ENCODE results near the gene NACC2.
"Not testable (repeated sequence)": the region's sequence is repeated elsewhere in the genome, so short reads cannot be mapped to it uniquely, and the experiment has no call there.

Gene NACC2

GRCh38 chr9:136043441-136043991, 51.6 kb downstream of the NACC2 start:
- no peak for DNase-seq

DNA sequence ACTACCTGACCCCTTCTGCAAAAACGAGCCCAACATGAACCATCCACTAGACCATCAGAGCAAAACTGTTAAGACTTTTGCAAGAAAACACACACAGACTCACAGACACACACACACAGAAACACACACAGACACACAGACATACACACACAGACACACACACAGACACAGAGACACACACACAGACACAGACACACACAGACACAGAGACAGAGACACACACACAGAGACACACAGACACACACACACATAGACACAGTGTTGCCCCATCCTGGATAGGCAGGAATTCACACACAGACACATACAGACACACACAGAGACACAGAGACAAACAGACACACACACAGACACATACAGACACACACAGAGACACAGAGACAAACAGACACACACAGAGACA, 52.5 kb downstream of the NACC2 start:
- DNase-seq = no peak

DNA sequence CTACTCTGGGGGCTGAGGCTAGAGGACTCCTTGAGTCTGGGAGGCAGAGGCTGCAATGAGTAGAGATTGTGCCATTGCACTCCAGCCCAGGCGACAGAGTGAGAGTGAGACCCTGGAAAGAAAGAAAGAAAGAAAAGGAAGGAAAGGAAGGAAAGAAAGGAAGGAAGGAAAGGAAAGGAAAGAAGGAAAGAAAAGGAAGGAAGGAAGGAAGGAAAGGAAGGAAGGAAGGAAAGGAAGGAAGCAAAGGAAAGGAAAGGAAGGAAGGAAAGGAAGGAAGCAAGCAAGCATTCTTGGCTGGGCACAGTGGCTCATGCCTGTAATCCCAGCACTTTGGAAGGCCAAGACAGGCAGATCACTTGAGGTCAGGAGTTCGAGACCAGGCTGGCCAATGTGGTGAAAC, 54.2 kb downstream of the NACC2 start:
- not testable (repeated sequence) for DNase-seq

DNA sequence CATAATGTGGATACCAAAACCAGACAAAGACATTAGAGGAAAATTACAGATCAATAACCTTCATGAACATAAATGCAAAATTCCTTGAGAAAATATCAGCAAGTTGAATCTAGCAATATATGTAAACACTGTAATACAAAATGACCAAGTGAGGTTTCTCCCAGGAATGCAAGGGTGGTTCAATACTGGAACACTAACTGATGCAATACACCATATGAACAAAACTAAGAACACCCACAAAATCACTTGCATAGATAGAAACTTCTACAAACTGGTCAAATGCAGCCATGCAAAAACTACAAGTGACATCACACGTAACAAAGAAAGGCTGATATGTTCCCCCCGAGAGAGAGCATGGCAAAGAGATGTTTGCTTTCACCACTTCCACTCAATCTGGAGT, 55.6 kb downstream of the NACC2 start:
- no peak for DNase-seq

DNA sequence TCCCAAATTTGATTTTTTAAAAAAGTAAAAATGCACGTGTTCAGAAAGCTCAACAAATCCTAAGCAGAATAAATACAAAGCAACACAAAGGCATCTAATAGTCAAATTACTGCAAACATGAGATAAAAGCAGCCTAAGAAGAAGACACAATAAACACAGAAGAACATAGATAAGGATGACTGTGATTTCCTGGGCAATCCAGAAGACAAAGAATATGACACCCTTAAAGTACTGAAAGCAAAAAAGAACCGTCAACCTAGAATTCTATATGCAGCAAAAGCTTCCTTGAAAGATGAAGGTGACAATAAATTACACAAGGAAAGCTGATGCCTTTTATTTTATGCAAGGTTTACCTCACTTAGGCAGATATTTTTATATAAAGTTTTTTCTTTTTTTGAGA, 58.2 kb downstream of the NACC2 start:
- no peak for DNase-seq

DNA sequence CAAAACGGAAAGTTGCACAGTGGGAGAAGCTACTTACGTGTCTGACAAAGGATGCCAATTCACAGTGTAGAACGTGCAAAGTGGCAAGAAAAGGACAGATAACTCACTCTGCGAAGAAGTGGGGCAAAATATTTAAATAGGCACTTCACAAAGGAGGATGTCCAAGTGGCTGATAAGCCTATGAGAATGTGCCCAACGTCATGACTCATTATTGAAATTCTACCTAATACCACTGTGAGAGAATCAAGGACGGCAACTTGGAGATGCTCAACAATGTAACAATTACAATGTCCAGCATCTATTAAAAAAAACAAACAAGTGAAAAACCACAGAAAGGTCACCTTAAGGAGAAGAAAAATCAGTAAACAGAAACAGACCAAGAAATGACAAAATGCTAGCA, 59.0 kb downstream of the NACC2 start:
- no peak for DNase-seq

DNA sequence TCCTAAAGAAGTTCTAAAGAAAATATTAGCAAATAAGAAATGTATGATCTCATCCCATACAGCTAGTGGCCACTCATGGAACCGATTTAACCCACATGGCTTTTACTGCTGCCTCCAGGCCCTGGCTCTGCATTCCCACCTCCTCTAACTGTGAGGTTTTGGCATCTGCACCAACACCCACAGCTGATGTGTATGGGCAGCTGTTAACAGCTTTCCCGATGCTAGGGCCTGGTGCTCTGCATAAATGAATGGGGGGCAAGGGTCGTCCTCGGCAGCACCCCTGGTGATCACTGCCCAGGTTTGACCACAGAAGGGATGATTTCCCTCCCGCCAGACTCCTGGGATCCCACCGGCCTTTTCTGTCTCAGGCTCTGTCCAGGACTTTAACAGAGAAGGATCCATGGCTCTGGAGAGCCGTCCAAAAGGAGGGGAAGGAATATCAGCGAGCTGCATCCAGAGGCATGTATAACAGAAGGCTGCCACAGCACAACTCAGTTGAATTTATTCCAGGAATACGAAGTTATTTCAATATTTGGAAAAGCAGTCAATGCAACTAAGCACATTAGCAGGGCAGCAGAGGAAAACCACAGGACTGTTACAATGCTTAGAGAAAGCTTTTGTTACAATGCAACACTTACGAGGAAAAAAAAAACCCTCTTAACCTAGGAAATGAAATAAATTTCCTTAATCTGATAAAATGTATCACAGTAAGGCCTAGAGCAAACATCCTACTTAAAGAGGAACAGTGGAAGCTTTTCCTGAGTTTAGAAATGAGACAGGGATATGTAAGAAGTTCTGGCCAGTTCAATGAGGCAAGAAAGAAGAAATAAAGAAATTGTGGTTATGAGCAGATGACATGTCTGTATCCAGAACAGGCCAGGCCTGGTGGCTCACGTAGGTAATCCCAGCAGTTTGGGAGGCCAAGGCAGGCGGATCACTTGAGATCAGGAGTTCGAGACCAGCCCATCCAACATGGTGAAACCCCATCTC, 63.1 kb downstream of the NACC2 start:
- no peak for DNase-seq

GRCh38 chr9:136031094-136031493, 64.0 kb downstream of the NACC2 start:
- DNase-seq = no peak

- DNase-seq = no peak
Observed at GRCh38 chr9:136029556-136029955, 65.5 kb downstream of the NACC2 start.

GRCh38 chr9:136028760-136029470, 66.2 kb downstream of the NACC2 start:
- no peak for DNase-seq

DNA sequence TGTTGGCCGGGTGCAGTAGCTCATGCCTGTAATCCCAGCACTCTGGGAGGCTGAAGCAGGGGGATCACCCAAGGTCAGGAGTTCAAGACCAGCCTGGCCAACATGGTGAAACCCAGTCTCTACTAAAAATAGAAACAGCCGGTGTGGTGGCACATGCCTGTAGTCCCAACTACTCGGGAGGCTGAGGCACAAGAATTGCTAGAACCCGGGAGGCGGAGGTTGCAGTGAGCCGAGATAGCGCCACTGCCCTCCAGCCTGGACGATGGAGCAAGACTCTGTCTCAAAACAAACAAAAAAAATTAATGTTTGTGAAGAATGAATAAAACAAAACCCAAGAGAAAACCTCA, 68.2 kb downstream of the NACC2 start:
- DNase-seq = not testable (repeated sequence)

DNA sequence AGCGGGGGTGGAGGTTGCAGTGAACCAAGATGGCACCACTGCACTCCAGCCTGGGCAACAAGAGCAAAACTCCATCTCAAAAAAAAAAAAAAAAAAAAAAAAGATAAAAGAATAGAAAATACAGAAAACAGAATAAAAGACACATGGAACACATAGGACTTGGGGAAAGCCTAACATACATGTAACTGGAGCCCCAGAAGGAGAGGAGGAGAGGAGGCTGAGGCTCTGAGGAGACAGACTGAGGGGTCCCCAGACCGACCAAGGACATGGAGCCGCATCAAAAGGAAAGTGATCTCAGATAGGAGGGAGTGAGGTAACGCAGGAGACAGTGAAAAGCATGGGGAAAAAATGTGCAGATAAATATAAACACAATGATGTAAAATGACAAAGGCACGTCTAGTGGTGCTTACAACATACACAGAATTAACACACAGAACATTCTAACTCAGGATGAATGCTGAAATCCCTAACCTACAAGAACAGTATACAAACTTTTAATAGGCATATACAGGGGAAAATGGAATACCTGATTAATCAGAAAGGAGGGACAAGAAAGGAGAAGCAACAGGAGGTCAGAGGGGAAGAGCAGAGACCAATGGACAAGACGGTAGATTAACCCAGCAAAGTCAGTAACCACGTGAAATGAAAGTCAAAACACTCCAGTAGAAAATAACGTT, 68.7 kb downstream of the NACC2 start:
- no peak for DNase-seq

GRCh38 chr9:136025481-136025880, 69.6 kb downstream of the NACC2 start:
- no peak for DNase-seq

- no peak for DNase-seq
Observed at GRCh38 chr9:136024696-136025316, 70.3 kb downstream of the NACC2 start.

DNA sequence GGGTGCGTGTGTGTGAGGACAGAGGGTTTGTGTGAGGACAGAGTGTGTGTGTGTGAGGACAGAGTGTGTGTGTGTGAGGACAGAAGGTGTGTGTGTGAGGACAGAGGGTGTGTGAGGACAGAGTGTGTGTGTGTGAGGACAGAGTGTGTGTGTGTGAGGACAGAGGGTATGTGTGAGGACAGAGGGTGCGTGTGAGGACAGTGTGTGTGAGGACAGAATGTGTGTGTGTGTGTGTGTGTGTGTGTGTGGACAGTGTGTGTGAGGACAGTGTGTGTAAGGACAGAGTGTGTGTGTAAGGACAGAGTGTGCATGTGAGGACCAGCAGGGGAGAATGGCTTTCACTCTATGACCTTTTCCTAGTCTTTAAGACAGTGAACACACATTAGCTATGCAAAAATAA, 70.8 kb downstream of the NACC2 start:
- no peak for DNase-seq

GRCh38 chr9:136023410-136024225, 71.5 kb downstream of the NACC2 start:
- DNase-seq = no peak

DNA sequence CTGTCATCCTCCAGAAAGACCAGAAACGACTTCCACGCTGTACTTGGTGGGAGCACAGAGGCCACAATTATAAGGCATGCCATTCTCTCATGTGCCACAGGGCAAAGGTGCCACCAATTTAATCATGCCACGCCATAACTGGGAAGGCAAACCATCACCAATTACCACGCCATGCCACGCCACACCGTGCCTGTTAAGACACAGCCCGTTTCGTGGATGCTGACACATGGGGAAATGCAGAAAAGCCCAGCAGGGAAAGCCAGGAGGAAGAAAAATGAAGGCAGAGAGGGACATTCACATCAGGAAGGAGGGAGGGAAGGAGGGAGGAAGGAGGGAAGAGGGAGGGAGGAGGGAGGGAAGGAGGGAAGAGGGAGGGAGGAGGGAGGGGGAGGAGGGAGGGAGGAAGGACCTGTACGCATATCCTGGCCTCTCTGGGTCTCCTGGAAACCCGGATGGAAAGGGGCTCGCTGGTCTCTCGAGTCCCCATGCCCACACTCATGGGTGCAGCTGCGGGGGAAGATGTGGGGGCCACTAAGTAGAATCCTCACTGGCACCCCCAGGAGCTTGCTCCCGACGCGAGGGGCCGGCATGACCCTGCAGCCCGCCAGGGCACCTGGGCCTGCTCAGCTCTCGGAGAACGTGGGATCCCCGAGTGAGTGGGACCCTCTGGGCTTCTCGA, 72.2 kb downstream of the NACC2 start:
- DNase-seq = no peak

DNA sequence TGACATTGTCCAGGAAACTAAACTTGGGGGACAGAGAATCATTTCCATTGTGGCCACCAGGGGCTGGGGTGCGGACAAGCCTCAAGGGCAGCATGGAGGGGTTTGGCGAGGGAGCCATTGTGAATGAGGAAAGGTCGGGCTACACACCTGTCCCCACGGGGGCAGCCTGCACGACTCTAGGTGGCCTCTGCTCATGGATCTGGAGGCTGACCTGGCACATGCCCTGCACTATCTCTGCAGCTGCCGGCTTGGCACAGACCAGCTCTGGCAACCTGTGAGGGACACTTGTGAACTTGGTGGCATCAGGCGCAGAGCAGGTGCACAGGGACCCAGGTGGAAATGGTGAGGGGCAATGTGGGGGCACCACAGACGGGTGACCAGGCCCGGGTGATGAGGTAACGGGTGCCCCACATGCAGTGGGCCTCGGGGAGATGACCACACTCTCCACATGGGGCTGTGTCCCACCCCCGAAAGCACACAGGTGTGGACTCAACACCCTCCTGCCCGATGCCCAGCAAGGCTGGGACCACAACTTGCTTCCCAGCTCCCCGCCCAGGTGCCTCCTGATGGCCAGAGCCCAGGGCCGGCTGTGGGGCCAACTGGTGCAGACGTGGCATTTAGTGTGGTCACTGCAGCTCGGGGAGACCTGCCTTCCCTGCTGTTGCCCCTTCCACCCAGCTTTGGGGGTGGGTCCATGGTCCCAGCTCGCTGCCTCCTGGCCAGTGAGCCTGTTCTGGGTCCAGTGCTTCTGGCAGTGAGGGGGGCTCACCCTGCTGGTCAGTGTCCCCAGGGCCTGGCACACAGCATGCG, 73.0 kb downstream of the NACC2 start:
- DNase-seq = no peak

DNA sequence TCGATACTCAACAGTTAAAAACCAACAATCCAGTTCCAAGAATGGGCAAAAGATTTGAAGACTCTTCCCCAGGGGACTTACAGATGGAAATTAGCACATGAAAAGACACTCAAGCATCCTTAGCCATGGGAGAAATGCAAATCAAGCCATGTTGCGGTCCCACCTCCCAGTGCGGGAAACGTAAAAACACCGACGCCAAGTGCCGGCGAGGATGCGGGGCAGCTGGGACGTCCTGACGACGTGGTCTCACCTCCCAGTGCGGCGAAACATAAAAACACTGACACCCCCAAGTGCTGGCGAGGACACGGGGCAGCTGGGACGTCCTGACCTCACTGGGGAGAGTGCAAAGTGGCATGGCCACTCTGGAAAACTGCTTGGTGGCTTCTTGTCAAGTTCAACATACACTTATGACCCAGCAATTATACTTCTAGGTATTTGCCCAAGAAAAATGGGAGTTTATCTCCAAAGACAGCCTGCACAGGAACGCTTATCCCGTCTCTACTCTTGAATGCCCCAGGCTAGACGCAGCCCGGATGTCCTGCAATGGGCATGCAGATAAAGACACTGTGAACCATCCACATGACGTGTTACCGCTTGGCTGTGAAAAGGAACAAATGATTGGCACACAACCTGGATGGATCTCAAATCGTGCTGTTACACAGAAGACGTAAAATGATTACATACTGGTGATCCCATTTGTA, 73.8 kb downstream of the NACC2 start:
- DNase-seq = no peak

GRCh38 chr9:136020671-136021070, 74.4 kb downstream of the NACC2 start:
- no peak for DNase-seq

Measured in kidney glomerular epithelial cell (primary cell).